IPS DF 4.7 (cell line): ENCODE data around the gene ROGDI.

Source experiments
- DNase-seq: peaks from one replicate; pipeline ENCODE4 v3.0.0-alpha.2; 2013; ENCODE audit warnings: low spot score; ENCODE audit errors: extremely low read depth

The ROGDI gene

GRCh38 chr16:4767872-4768548 lies 34.4 kb downstream of the ROGDI start:
- no peak for DNase-seq

DNA sequence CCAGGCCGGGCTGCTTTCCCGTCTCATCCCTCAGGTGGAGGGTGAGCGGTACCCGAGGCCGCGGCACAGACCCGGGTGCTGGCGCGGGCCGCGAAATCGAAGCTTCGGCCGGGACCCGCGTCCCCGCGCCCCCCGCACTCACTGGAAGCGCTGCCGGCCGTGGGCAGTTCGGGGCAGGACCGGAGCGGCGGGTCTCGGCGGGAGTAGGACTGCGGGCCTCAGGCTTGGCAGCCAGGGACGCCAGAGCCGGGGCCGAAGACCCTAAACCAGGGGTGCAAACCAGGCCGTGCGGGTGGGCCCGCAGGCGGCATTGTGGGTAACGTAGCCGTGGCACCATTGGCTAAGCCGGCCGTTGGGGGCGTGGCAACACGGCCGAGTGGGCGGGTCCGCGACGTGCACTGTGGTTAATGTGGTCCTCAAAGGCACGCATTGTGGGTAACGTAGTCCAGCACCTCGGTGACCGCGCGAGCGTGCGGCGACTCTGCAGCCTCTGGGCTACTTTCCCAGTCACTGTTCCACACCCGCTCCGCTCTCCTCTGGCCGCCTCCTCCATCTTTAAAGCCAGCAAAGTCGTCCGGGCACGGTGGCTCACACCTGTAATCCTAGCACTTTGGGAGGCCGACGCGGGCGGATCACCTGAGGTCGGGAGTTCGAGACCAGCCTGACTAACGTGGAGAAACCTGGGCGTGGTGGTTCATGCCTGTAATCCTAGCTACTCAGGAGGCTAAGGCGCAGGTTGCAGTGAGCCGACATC lies 35.4 kb downstream of the ROGDI start, which contains the start of gene ZNF500:
ZNF500 (minus strand) TSS at position 288 of the 754 bp plus-strand sequence. CDS start 1,184 bp downstream, outside the sequence.
- peak; percentile 95 for DNase-seq

- no peak for DNase-seq
These were observed 36.6 kb downstream of the ROGDI start for GRCh38 chr16:4765511-4766474.

DNA sequence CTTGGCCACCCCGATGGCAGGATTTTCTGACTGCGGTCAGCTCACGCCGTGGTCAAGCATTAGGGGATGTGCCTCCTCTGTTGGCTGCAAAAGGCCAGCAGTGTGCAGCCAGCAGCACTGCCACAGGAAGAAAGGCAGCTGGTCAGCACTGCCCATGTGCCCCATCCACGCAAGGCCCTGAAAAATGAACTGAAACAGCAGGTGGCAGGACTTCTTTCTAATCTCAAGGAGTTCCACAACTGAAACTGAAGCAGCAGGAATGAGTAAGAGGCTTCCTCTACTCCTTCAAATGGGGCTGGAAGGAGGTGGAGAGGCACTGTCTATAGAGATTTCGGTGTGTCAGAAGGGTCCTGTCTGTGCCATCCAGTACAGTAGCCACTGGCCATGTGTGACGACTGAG lies 38.6 kb downstream of the ROGDI start:
- DNase-seq = no peak

DNA sequence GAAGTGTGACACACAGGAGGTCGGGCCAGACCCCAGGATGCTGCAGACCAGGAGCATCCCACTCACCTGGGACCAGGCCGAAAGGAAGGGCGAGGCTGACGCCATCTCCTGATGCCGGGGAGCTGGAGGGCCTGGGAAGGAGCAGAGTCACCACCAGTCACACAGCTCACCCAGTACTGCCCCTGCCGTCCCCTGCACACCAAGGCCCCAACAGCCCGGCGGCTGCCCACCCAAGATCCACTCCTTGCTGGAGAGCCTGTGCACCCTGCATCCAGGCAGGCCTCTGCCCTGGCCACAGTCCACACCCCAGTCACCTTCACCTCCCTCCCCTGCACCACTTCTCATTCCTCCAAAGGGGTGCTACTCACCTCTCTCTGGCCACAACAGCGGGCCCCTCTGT lies 40.2 kb downstream of the ROGDI start:
- DNase-seq = no peak

DNA sequence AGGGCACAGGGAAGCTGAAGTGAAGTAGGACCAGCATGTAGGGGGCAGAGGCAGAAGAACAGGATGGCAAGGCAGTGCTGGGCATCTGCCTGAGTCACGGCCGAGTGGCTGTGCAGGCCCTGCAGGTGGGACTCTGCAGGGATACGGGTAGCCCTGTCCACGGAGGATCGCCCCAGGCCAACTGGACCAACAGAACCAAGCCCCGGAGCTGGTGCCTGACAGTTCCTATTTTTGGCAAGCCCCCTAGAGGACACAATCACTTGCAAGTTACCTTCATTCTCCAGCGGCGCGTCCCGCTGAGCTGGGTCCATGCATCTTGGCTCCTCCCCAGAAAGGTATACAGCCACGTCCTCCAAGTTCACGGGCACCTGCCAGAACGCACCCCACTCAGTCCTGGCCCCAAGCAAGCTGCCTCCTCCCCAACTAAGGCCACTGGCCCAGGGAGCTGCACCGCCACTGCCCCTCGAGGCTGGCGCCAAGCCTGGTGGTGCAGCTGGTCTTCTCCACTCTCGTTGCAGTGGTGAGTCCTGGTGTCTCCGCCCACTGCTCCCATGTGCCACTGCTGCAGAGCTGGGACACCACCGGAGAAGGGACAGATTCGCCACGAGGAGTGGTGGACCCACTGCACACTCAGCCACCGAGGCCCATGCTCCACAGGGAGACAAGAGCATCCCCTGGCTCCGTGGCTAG lies 42.1 kb downstream of the ROGDI start:
- DNase-seq = no peak

DNA sequence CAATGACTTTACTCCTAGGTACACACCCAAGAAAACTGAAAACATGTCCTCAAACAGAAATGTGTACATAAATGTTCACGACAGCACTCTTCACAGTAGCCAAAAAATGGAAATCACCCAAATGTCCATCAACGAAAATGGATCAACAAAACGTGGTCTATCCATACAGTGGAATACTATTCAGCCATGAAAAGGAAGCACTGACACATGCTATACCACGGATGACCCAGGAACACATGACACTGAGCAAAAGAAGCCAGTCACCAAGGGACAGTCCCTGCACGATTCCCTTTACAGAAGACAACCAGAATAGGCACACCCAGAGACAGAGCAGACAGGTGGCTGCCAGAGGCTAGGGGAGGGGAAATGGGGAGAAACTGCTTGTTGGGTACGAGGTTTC lies 46.7 kb downstream of the ROGDI start:
- no peak for DNase-seq

DNA sequence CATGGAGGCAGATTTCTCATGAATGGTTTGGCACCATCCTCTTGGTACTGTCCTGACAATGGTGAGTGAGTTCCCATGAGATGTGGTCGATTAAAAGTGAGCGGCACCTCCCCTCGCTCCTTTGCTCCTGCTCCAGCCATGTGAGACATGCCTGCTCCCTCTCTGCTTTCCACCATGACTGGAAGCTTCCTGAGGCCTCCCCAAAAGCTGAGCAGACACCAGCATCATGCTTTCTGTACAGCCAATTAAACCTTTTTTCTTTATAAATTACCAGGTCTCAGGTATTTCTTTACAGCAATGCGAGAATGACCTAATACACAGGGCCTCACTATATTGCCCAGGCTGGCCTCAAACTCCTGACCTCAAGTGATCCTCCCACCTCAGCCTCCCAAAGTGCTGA lies 47.6 kb downstream of the ROGDI start:
- DNase-seq = no peak

GRCh38 chr16:4753227-4753626 lies 49.2 kb downstream of the ROGDI start:
- no peak for DNase-seq

GRCh38 chr16:4752351-4753100 lies 49.9 kb downstream of the ROGDI start:
- DNase-seq = no peak

GRCh38 chr16:4750896-4751295 lies 51.5 kb downstream of the ROGDI start:
- DNase-seq = no peak

DNA sequence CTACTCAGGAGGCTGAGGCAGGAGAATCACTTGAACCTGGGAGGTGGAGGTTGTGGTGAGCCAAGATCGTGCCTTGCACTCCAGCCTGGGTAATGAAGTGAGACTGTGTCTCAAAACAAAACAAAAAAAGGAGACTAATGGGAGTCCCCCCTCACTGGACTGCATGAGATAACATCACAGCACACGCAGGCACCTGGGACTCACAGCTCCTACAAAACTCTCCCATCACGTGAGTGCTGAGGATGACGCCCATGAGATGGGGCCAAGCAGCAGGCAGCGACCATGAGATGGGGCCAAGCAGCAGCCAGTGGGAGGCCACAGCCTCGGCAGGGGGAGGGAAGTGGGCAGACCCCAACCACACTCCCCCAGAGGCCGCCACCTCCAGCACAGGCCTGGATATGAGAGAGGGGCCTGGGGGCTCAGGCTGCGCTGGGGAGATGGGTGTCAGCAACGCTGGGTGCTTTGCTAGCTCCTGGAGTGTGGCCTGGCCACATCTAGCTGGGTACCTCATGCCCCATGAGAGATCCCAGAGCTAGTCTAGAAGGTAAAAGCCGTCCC lies 52.7 kb downstream of the ROGDI start:
- DNase-seq = no peak

DNA sequence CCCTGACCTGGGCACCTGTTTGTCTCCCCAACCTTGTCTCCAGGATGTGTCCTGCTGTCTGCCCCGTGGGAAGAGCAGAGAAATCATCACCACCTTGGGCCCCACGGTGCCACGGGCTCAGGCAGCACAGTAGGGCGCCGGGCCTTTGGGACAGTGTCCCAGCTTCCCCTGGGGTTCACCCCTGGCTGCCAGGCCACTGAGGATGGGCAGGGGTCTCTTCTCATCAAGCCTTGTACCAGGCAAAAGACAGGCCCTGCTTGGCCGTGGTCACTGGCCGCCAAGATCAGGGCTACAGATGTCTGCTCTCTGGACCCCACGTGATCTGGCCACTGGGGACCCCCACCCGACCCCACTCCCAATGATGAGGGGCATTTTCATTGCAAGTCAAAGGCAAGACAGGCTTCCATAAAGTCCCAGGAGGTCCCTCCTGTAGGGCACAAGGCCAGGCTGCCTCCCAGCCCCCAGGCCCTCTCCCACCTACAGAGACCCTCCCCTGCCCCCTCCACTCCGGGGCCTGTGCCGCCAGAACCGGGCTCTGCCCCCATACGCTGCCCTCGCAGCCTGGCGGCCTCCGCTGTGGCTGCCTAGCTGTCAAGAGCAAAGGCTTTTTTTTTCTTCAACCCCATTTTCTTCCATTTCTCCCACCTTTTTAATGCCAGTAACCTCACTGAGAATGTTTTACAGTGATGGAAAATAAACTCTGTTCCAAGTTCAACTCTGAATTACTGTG lies 53.6 kb downstream of the ROGDI start:
- DNase-seq = no peak

GRCh38 chr16:4747906-4748681 lies 54.3 kb downstream of the ROGDI start:
- no peak for DNase-seq

GRCh38 chr16:4746991-4747574 lies 55.4 kb downstream of the ROGDI start:
- no peak for DNase-seq
